HEK293 (cell line): ENCODE results near the gene FLOT2.

Experiments
- CTCF ChIP-seq: fragments of 450-650 bp; formaldehyde crosslinking; IDR thresholded peaks from 2 replicates; pipeline ENCODE4 v1.5.1; 2016; ENCODE audit warnings: missing biosample characterization, missing genetic modification characterization
- MYNN ChIP-seq: fragments of 450-650 bp; formaldehyde crosslinking; IDR thresholded peaks from 2 replicates; pipeline ENCODE4 v1.5.1; 2016; ENCODE audit warnings: missing biosample characterization, missing genetic modification characterization, borderline replicate concordance
- REST ChIP-seq: fragments of 450-650 bp; formaldehyde crosslinking; IDR thresholded peaks from 2 replicates; pipeline ENCODE4 v1.5.1; 2016; ENCODE audit warnings: missing biosample characterization, missing genetic modification characterization
- SP2 ChIP-seq: fragments of 450-650 bp; formaldehyde crosslinking; IDR thresholded peaks from 2 replicates; pipeline ENCODE4 v1.5.1; 2016; ENCODE audit warnings: missing biosample characterization, missing genetic modification characterization
- SP7 ChIP-seq: fragments of 450-650 bp; formaldehyde crosslinking; IDR thresholded peaks from 2 replicates; pipeline ENCODE4 v1.5.1; 2016; ENCODE audit warnings: missing biosample characterization, missing genetic modification characterization
- TCF7L2 ChIP-seq: IDR thresholded peaks from 2 replicates; pipeline ENCODE4 v1.6.1; 2011; ENCODE audit warnings: low read depth, mild to moderate bottlenecking, inconsistent platforms, low read length, moderate library complexity, borderline replicate concordance
- ZIC2 ChIP-seq: fragments of 450-650 bp; formaldehyde crosslinking; IDR thresholded peaks from 2 replicates; pipeline ENCODE4 v1.5.1; 2016; ENCODE audit warnings: missing biosample characterization, missing genetic modification characterization
- ZNF132 ChIP-seq: fragments of 450-650 bp; formaldehyde crosslinking; IDR thresholded peaks from 2 replicates; pipeline ENCODE4 v1.5.1; 2017; ENCODE audit warnings: missing biosample characterization, missing genetic modification characterization, borderline replicate concordance
- ZNF202 ChIP-seq: fragments of 450-650 bp; formaldehyde crosslinking; IDR thresholded peaks from 2 replicates; pipeline ENCODE4 v1.5.1; 2016; ENCODE audit warnings: missing biosample characterization, missing genetic modification characterization, borderline replicate concordance
- ZNF416 ChIP-seq: fragments of 450-650 bp; formaldehyde crosslinking; IDR thresholded peaks from 2 replicates; pipeline ENCODE4 v1.5.1; 2016; ENCODE audit warnings: missing biosample characterization, missing genetic modification characterization
- ZNF510 ChIP-seq: fragments of 450-650 bp; formaldehyde crosslinking; IDR thresholded peaks from 2 replicates; pipeline ENCODE4 v1.5.1; 2018; ENCODE audit warnings: mild to moderate bottlenecking, missing genetic modification characterization, missing biosample characterization; ENCODE audit not compliant: insufficient replicate concordance
- ZNF560 ChIP-seq: fragments of 450-650 bp; formaldehyde crosslinking; IDR thresholded peaks from 2 replicates; pipeline ENCODE4 v1.5.1; 2017; ENCODE audit warnings: missing biosample characterization, missing genetic modification characterization, borderline replicate concordance
- ZNF768 ChIP-seq: fragments of 450-650 bp; formaldehyde crosslinking; IDR thresholded peaks from 2 replicates; pipeline ENCODE4 v1.5.1; 2018; ENCODE audit warnings: missing biosample characterization, mild to moderate bottlenecking, missing genetic modification characterization

- TF ChIP-seq TCF7L2, result no peak
- peak; percentile 65 for TF ChIP-seq CTCF (tag by site-specific recombination)
- no peak for TF ChIP-seq SP2
- TF ChIP-seq ZNF510 (tag by site-specific recombination), result no peak
- no peak for TF ChIP-seq ZNF768
- no peak for TF ChIP-seq ZNF202 (tag by site-specific recombination)
- TF ChIP-seq ZIC2 (tag by site-specific recombination), result no peak
- no peak for TF ChIP-seq ZNF416 (tag by site-specific recombination)
- no peak for TF ChIP-seq SP7 (tag by site-specific recombination)
- TF ChIP-seq ZNF132 (tag by site-specific recombination), result no peak
- TF ChIP-seq REST (tag by site-specific recombination), result no peak
- no peak for TF ChIP-seq MYNN (tag by site-specific recombination)
- TF ChIP-seq ZNF560 (tag by site-specific recombination), result no peak
Observed at GRCh38 chr17:28878981-28879380, 18.6 kb downstream of the FLOT2 start.
